Endothelial cell of umbilical vein (primary cell): ENCODE measurements around the gene DNAAF3. TPM values are rescaled to one million over a fixed set of nuclear protein-coding genes. Genes with fewer than 3 reads are reported as not detected.

Source experiments
- BruUV-seq: library from RNA; stranded (reverse); fragments of 400-500 nt; replicated peaks from 2 replicates; lab custom pipeline; 2021; lab: Mats Ljungman, UMichigan
- CTCF ChIA-PET: fragments of 300-600, 350-600 bp; sonication (Branson Sonifier 250); formaldehyde crosslinking; loops from one replicate; lab custom pipeline; 2021; ENCODE audit warnings: antibody characterized with exemption, inconsistent platforms; lab: Charles Lee
- POLR2A ChIA-PET: fragments of 300-600, 350-600 bp; sonication (Branson Sonifier 250); formaldehyde crosslinking; loops from one replicate; lab custom pipeline; 2021; ENCODE audit warnings: antibody characterized with exemption, inconsistent platforms; lab: Charles Lee
- DNase-seq: peaks from one replicate; pipeline ENCODE4 v3.0.0-alpha.2; 2011; ENCODE audit warnings: low read depth, low spot score
- FAIRE-seq: peaks from 2 replicates; lab custom pipeline; 2011; peaks lifted over from hg19 to GRCh38; lab: Jason Lieb, UNC
- H2AFZ ChIP-seq: 2 replicates; pipeline ENCODE4 v1.6.0; 2012; ENCODE audit warnings: low read depth, low read length, control low read depth, inconsistent platforms
- H3K27ac ChIP-seq: 2 replicates; pipeline ENCODE4 v1.5.1; 2011; ENCODE audit warnings: low read depth, mild to moderate bottlenecking, control low read depth, low read length, moderate library complexity; ENCODE audit not compliant: insufficient read depth
- H3K27me3 ChIP-seq, 2 experiments: 2 replicates each; pipeline versions ENCODE4 v1.6.0 to v1.6.1; 2011; ENCODE audit warnings: low read length in 2 of 2, mixed read lengths in 1 of 2; ENCODE audit not compliant: control insufficient read depth in 2 of 2, insufficient read depth in 2 of 2
- H3K36me3 ChIP-seq, 2 experiments: 2 replicates in 1 of 2; 3 replicates in 1 of 2; pipeline ENCODE4 v1.5.1; 2011; ENCODE audit warnings: low read length in 2 of 2, mild to moderate bottlenecking in 1 of 2, moderate library complexity in 1 of 2; ENCODE audit not compliant: control insufficient read depth in 2 of 2, insufficient read depth in 2 of 2; ENCODE audit errors: extremely low read depth in 1 of 2
- H3K4me1 ChIP-seq: 3 replicates; pipeline ENCODE4 v1.5.1; 2011; ENCODE audit warnings: mild to moderate bottlenecking, low read length; ENCODE audit not compliant: control insufficient read depth, insufficient read depth; ENCODE audit errors: extremely low read depth
- H3K4me2 ChIP-seq: 2 replicates; pipeline ENCODE4 v1.6.1; 2011; ENCODE audit warnings: low read length, control low read depth, mixed read lengths; ENCODE audit not compliant: insufficient read depth
- H3K4me3 ChIP-seq, 3 experiments: fragments of 200-600 bp in 1 of 3; sonication (generic), shearing (Covaris generic) in 1 of 3; replicated peaks in 1 of 3; 2 replicates each; pipeline ENCODE4 v1.5.1; 2011 to 2016; ENCODE audit warnings: control low read depth in 3 of 3, low read length in 3 of 3, mild to moderate bottlenecking in 2 of 3, inconsistent platforms in 1 of 3, low read depth in 1 of 3, moderate library complexity in 1 of 3; ENCODE audit not compliant: insufficient read depth in 1 of 3
- H3K79me2 ChIP-seq: 2 replicates; pipeline ENCODE4 v1.6.0; 2012; ENCODE audit warnings: low read length, inconsistent platforms; ENCODE audit not compliant: control insufficient read depth, insufficient read depth
- H3K9ac ChIP-seq: replicated peaks from 2 replicates; pipeline ENCODE3; 2011; ENCODE audit warnings: low read length, control low read depth; ENCODE audit not compliant: insufficient read depth; ENCODE audit errors: extremely low read depth
- H3K9me1 ChIP-seq: replicated peaks from 3 replicates; pipeline ENCODE4 v1.6.0; 2011; ENCODE audit warnings: mild to moderate bottlenecking, low read length; ENCODE audit not compliant: control insufficient read depth, insufficient read depth; ENCODE audit errors: extremely low read depth
- H3K9me3 ChIP-seq: replicated peaks from 2 replicates; pipeline ENCODE4 v1.5.1; 2012; ENCODE audit warnings: low read length, inconsistent platforms; ENCODE audit not compliant: control insufficient read depth, insufficient read depth
- H4K20me1 ChIP-seq: replicated peaks from 2 replicates; pipeline ENCODE3; 2011; ENCODE audit warnings: mild to moderate bottlenecking, low read length; ENCODE audit not compliant: control insufficient read depth, insufficient read depth; ENCODE audit errors: extremely low read depth
- FOS ChIP-seq: IDR thresholded peaks from 2 replicates; pipeline ENCODE4 v1.6.1; 2011; ENCODE audit warnings: mild to moderate bottlenecking, low read length, moderate library complexity, borderline replicate concordance; ENCODE audit not compliant: insufficient read depth
- GATA2 ChIP-seq: IDR thresholded peaks from 2 replicates; pipeline ENCODE4 v1.7.0; 2011; ENCODE audit warnings: low read depth, mild to moderate bottlenecking, moderate library complexity, mixed read lengths, low read length; ENCODE audit not compliant: insufficient read length, insufficient read depth
- JUN ChIP-seq: IDR thresholded peaks from 2 replicates; pipeline ENCODE4 v1.6.1; 2011; ENCODE audit warnings: borderline replicate concordance, low read depth; ENCODE audit not compliant: insufficient read length, insufficient read depth
- MYC ChIP-seq: IDR thresholded peaks from one replicate; pipeline ENCODE4 v1.6.1; 2011; ENCODE audit warnings: mild to moderate bottlenecking, low read depth, low read length
- POLR2A ChIP-seq: IDR thresholded peaks from 2 replicates; pipeline ENCODE4 v1.6.1; 2012; ENCODE audit warnings: low read depth, mild to moderate bottlenecking, control low read depth, low read length
- POLR2AphosphoS5 ChIP-seq: IDR thresholded peaks from 2 replicates; pipeline ENCODE4 v1.6.1; 2012; ENCODE audit warnings: low read depth, mild to moderate bottlenecking, control low read depth, low read length, moderate library complexity; ENCODE audit not compliant: insufficient read depth
- dilution Hi-C: fragments of 300-500 bp; cut with MboI; formaldehyde crosslinking; loops from one replicate; pipeline ENCODE4 v1.15.0; 2019; ENCODE audit warnings: low sequenced_read_pairs; ENCODE audit not compliant: extremely low pct_ligation_motif_present
- intact Hi-C: fragments of 100-400 bp; cut with micrococcal nuclease; formaldehyde crosslinking; loops from one replicate; pipeline ENCODE4 v1.10.0; 2022
- polyA plus RNA-seq, 4 experiments: library from polyadenylated mRNA; depleted of rRNA in 3 of 4; stranded (reverse) in 3 of 4; unstranded in 1 of 4; fragments of >200 nt; gene quantifications; 2 replicates each; pipeline versions ENCODE4 v1.2.1 to v1.2.3, GENCODE V29; 2011 to 2012; ENCODE audit warnings: missing spikeins in 1 of 4
- total RNA-seq: library from RNA; stranded (reverse); gene quantifications from 2 replicates; pipeline ENCODE4 v1.2.3, GENCODE V29; 2021
- TF ChIP-seq, protein P1 (sequence below), 2 donors: IDR thresholded peaks; 1 replicate in 1 of 2; 2 replicates in 1 of 2; pipeline ENCODE4 v1.5.1; 2011; ENCODE audit warnings: low read length in 2 of 2, mild to moderate bottlenecking in 2 of 2, moderate library complexity in 2 of 2, control low read depth in 1 of 2, inconsistent platforms in 1 of 2, low read depth in 1 of 2; ENCODE audit not compliant: insufficient read depth in 1 of 2; ENCODE audit errors: extremely low read depth in 1 of 2
- TF ChIP-seq, protein P2 (sequence below): IDR thresholded peaks from 2 replicates; pipeline ENCODE4 v1.6.1; 2011; ENCODE audit not compliant: insufficient read depth, insufficient read length

Gene DNAAF3
- total and polyA plus RNA-seq, 2 donors (not counting 3 experiments of a cell fraction or from before 2014, with no cell fraction given) = 0.62 to 0.75 TPM

- H3K9me3 ChIP-seq = no peaks in the 10 kb centered on the region
- H3K27ac ChIP-seq = peak overlapping the region; percentile 57
- H3K9me1 ChIP-seq = no peaks in the 10 kb centered on the region
- no TSS peak for BruUV-seq
- intact Hi-C loops (no loop called here), dilution Hi-C loops (no loop called here)
- peaks cover 0 to 4% of the 10 kb centered on the region in 2 experiments for H3K36me3 ChIP-seq
- TF ChIP-seq POLR2A (no peak), FOS (no peak), MYC (no peak), JUN (peak; percentile 58), POLR2AphosphoS5 (no peak), GATA2 (no peak)
- TF ChIP-seq, protein P1, sequence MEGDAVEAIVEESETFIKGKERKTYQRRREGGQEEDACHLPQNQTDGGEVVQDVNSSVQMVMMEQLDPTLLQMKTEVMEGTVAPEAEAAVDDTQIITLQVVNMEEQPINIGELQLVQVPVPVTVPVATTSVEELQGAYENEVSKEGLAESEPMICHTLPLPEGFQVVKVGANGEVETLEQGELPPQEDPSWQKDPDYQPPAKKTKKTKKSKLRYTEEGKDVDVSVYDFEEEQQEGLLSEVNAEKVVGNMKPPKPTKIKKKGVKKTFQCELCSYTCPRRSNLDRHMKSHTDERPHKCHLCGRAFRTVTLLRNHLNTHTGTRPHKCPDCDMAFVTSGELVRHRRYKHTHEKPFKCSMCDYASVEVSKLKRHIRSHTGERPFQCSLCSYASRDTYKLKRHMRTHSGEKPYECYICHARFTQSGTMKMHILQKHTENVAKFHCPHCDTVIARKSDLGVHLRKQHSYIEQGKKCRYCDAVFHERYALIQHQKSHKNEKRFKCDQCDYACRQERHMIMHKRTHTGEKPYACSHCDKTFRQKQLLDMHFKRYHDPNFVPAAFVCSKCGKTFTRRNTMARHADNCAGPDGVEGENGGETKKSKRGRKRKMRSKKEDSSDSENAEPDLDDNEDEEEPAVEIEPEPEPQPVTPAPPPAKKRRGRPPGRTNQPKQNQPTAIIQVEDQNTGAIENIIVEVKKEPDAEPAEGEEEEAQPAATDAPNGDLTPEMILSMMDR (IDR thresholded peaks at IDR 0.05; ENCODE audit: extremely low read depth in 1 of 2, insufficient read depth in 1 of 2, low read depth in 1 of 2, low read length in 2 of 2) = no peak
- TF ChIP-seq, protein P2, sequence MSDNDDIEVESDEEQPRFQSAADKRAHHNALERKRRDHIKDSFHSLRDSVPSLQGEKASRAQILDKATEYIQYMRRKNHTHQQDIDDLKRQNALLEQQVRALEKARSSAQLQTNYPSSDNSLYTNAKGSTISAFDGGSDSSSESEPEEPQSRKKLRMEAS = peak; percentile 90
- peaks cover 57% of the 10 kb centered on the region for H3K79me2 ChIP-seq
- H3K4me3 ChIP-seq = no peak overlapping the region
- H3K27me3 ChIP-seq = no peaks in the 10 kb centered on the region
- H3K9ac ChIP-seq = no peak overlapping the region
- H2AFZ ChIP-seq = no peak overlapping the region
- H4K20me1 ChIP-seq = no peaks in the 10 kb centered on the region
- POLR2A ChIA-PET = no interaction called here
- DNase-seq (peak; percentile 88), FAIRE-seq (peak; percentile 43)
- no peak overlapping the region for H3K4me2 ChIP-seq
- H3K4me1 ChIP-seq = peaks cover 20% of the 10 kb centered on the region
- CTCF ChIA-PET = interaction anchor here (0.7 kb wide), 1 partner anchor 25 kb away, joined by 4 read pairs; no protein-coding TSS in a partner anchor
Measured at GRCh38 chr19:55113570-55114039, 52.8 kb downstream of the DNAAF3 start.
